HG03457 (cell line): ENCODE measurements around the gene TMTC2.
"Not testable (repeated sequence)": the region's sequence is repeated elsewhere in the genome, so short reads cannot be mapped to it uniquely, and the experiment has no call there.

ENCODE experiments used
- ATAC-seq: cut with Tn5 transposase; IDR thresholded peaks from one replicate; pipeline ENCODE4 v1.9.1; 2021; ENCODE audit warnings: moderate number of reproducible peaks; ENCODE audit not compliant: unreplicated experiment

Gene TMTC2

GRCh38 chr12:82835217-82835616 is 148.5 kb downstream of the TMTC2 start:
- no peak for ATAC-seq

- no peak for ATAC-seq
Measured at GRCh38 chr12:82838131-82838551, 151.4 kb downstream of the TMTC2 start.

- ATAC-seq = no peak
Measured at GRCh38 chr12:82838827-82839226, 152.1 kb downstream of the TMTC2 start.

- ATAC-seq = no peak
Measured at GRCh38 chr12:82839796-82840195, 153.1 kb downstream of the TMTC2 start.

GRCh38 chr12:82841487-82841904 is 154.8 kb downstream of the TMTC2 start:
- no peak for ATAC-seq

- ATAC-seq = no peak
Measured at GRCh38 chr12:82842480-82842879, 155.8 kb downstream of the TMTC2 start.

GRCh38 chr12:82845076-82845475 is 158.4 kb downstream of the TMTC2 start:
- ATAC-seq = not testable (repeated sequence)

- no peak for ATAC-seq
Measured at GRCh38 chr12:82848845-82849244, 162.1 kb downstream of the TMTC2 start.

GRCh38 chr12:82852529-82852928 is 165.8 kb downstream of the TMTC2 start:
- ATAC-seq = no peak

GRCh38 chr12:82855872-82856271 is 169.2 kb downstream of the TMTC2 start:
- ATAC-seq = peak; percentile 82

GRCh38 chr12:82857276-82857675 is 170.6 kb downstream of the TMTC2 start:
- ATAC-seq = no peak

- ATAC-seq = no peak
Measured at GRCh38 chr12:82857911-82858533, 171.3 kb downstream of the TMTC2 start.

- no peak for ATAC-seq
Measured at GRCh38 chr12:82858534-82858917, 171.8 kb downstream of the TMTC2 start.

GRCh38 chr12:82862069-82862841 is 175.5 kb downstream of the TMTC2 start:
- no peak for ATAC-seq

GRCh38 chr12:82862876-82863649 is 176.4 kb downstream of the TMTC2 start:
- ATAC-seq = no peak

- ATAC-seq = no peak
Measured at GRCh38 chr12:82866227-82866775, 179.6 kb downstream of the TMTC2 start.

GRCh38 chr12:82866946-82867345 is 180.2 kb downstream of the TMTC2 start:
- no peak for ATAC-seq

- ATAC-seq = no peak
Measured at GRCh38 chr12:82867762-82868500, 181.2 kb downstream of the TMTC2 start.

GRCh38 chr12:82870771-82871377 is 184.2 kb downstream of the TMTC2 start:
- no peak for ATAC-seq

- no peak for ATAC-seq
Measured at GRCh38 chr12:82872088-82872487, 185.4 kb downstream of the TMTC2 start.
